K562 (cell line): ENCODE results near the gene SMIM45.

Source experiments
- CREM ChIP-seq: IDR thresholded peaks from 2 replicates; pipeline ENCODE4 v1.6.1; 2014; ENCODE audit warnings: antibody characterized with exemption, low read depth
- ESRRA ChIP-seq: fragments of 450-650 bp; IDR thresholded peaks from 2 replicates; pipeline ENCODE4 v1.6.1; 2014; ENCODE audit warnings: low read depth, mild to moderate bottlenecking, moderate library complexity, borderline replicate concordance
- MGA ChIP-seq: fragments of 450-650 bp; IDR thresholded peaks from 2 replicates; pipeline ENCODE4 v1.6.1; 2016; ENCODE audit warnings: mild to moderate bottlenecking, moderate library complexity
- RAD51 ChIP-seq: fragments of 450-650 bp; IDR thresholded peaks from 2 replicates; pipeline ENCODE4 v1.7.1; 2016; ENCODE audit warnings: low read depth, mild to moderate bottlenecking, borderline replicate concordance
- USF1 ChIP-seq: sonication (generic); formaldehyde crosslinking; IDR thresholded peaks from 2 replicates; pipeline ENCODE4 v1.9.0; 2022; ENCODE audit warnings: mild to moderate bottlenecking, missing genetic modification reagents

Gene SMIM45

GRCh38 chr22:41998361-41999261, 46.7 kb downstream of the SMIM45 start, which contains the start of gene WBP2NL (continued):
- TF ChIP-seq MGA (0 out of 2 replicates have a peak, but pooled peaks have one; percentile 28), ESRRA (no peak), USF1 (CRISPR knock-in tag) (peak; percentile 87), CREM (0 out of 2 replicates have a peak, but pooled peaks have one; percentile 22), RAD51 (peak; percentile 83)
